Neutrophil (primary cell): ENCODE data around the gene EXOG.

ENCODE experiments used
- H3K27ac ChIP-seq: fragments of 200-600 bp; sonication (generic); 2 replicates; pipeline ENCODE4 v1.5.1; 2016; ENCODE audit warnings: mild to moderate bottlenecking, moderate library complexity
- H3K27me3 ChIP-seq: fragments of 200-600 bp; sonication (generic); 2 replicates; pipeline ENCODE4 v1.6.0; 2016; ENCODE audit warnings: mild to moderate bottlenecking
- H3K36me3 ChIP-seq: fragments of 200-600 bp; sonication (generic); 2 replicates; pipeline ENCODE4 v1.5.1; 2017
- H3K4me1 ChIP-seq, 2 experiments: fragments of 200-600 bp in 1 of 2; sonication (generic) in 1 of 2; 1 replicate in 1 of 2; 2 replicates in 1 of 2; pipeline versions ENCODE4 v1.5.1 to v1.6.1; 2013 to 2016; ENCODE audit warnings: low read depth in 1 of 2, low read length in 1 of 2, mild to moderate bottlenecking in 1 of 2, moderate library complexity in 1 of 2; ENCODE audit not compliant: control insufficient read depth in 1 of 2, insufficient read depth in 1 of 2
- H3K4me3 ChIP-seq, 2 experiments: fragments of 200-600 bp in 1 of 2; sonication (generic) in 1 of 2; 1 replicate in 1 of 2; 2 replicates in 1 of 2; pipeline ENCODE4 v1.5.1; 2013 to 2016; ENCODE audit warnings: low read depth in 1 of 2, low read length in 1 of 2, mild to moderate bottlenecking in 1 of 2, moderate library complexity in 1 of 2
- H3K9me3 ChIP-seq: fragments of 200-600 bp; sonication (generic); 2 replicates; pipeline ENCODE4 v1.5.1; 2016
- TF ChIP-seq, protein P1 (sequence below): fragments of 200-600 bp; sonication (generic); IDR thresholded peaks from 2 replicates; pipeline ENCODE4 v1.5.1; 2016; ENCODE audit warnings: antibody characterized with exemption

Gene EXOG

DNA sequence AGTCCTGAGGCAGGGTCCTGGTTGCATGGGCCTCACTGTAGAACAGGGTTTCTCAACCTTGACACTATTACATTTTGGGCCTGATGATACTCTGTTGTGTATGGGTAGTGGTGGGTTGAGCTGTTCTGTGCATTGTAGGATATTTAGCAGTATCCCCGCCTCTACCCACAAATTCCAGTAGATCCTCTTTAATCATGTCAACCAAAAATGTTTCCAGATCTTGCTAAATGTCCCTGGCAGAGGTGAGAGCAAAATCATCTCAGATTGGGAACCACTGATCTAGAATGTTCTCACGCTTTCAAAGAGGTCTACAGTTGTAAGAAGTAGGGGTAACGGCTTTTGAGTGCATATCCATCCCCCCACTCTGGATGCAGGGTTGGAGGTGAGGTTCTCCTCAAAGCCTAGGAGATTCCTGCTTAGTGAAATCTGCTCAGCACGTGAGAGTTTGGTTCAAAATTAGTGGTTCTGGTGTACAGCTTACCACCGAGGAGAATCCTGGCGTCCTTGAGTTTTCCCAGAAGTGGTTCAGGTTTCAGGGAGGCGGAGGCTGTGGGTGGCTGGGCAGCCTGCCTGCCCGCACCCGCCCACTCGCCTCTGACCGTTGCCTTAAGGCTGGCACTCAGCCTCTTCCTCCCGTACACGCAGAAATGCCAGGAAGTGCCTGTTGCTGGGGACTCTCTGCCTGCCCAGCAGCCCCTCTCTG lies 37.2 kb upstream of the EXOG start:
- Histone ChIP-seq H3K4me1 (peaks cover 18 to 19% of the 10 kb centered on the region in 2 experiments), H3K9me3 (no peaks in the 10 kb centered on the region), H3K4me3 (no peak overlapping the region), H3K27ac (no peak overlapping the region), H3K27me3 (peaks cover 53% of the 10 kb centered on the region), H3K36me3 (no peaks in the 10 kb centered on the region)
- TF ChIP-seq, protein P1, sequence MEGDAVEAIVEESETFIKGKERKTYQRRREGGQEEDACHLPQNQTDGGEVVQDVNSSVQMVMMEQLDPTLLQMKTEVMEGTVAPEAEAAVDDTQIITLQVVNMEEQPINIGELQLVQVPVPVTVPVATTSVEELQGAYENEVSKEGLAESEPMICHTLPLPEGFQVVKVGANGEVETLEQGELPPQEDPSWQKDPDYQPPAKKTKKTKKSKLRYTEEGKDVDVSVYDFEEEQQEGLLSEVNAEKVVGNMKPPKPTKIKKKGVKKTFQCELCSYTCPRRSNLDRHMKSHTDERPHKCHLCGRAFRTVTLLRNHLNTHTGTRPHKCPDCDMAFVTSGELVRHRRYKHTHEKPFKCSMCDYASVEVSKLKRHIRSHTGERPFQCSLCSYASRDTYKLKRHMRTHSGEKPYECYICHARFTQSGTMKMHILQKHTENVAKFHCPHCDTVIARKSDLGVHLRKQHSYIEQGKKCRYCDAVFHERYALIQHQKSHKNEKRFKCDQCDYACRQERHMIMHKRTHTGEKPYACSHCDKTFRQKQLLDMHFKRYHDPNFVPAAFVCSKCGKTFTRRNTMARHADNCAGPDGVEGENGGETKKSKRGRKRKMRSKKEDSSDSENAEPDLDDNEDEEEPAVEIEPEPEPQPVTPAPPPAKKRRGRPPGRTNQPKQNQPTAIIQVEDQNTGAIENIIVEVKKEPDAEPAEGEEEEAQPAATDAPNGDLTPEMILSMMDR, result no peak

DNA sequence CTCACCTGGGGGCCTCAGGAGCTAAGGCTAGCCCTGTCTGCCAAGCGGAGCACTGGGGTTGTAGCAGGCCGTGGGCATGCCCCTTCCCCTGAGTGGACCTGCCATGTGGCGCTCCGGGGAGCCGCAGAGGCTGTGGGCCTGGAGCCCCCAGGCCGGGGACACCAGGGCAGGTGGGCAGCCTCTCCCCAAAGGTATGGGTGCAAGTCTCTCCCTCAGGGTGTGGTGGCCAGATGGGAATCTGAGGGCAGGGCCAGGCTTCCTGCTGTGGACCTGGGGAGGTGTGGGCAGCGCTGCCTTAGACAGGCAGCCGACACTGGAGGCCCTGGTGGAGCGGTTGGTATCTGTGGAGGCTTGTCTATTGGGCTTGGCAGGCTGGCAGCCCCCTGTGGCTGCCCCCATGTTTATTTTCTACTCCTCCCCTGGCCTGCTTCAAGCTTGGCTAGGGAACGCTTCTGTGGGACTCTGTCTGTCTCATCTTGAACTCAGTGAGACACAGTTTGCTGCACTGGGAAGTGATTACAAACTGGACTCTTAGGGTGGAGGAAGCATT lies 36.6 kb upstream of the EXOG start:
- Histone ChIP-seq H3K4me3 (no peak overlapping the region), H3K9me3 (no peaks in the 10 kb centered on the region), H3K27me3 (peaks cover 47% of the 10 kb centered on the region), H3K27ac (no peak overlapping the region), H3K36me3 (no peaks in the 10 kb centered on the region), H3K4me1 (peaks cover 13 to 14% of the 10 kb centered on the region in 2 experiments)
- TF ChIP-seq, protein P1, result no peak

GRCh38 chr3:38460377-38461270 lies 35.5 kb upstream of the EXOG start:
- Histone ChIP-seq H3K4me3 (no peak overlapping the region), H3K27me3 (peaks cover 36% of the 10 kb centered on the region), H3K4me1 (peaks cover 3% of the 10 kb centered on the region in 2 experiments), H3K9me3 (no peaks in the 10 kb centered on the region), H3K27ac (no peak overlapping the region), H3K36me3 (no peaks in the 10 kb centered on the region)
- TF ChIP-seq, protein P1, result no peak

DNA sequence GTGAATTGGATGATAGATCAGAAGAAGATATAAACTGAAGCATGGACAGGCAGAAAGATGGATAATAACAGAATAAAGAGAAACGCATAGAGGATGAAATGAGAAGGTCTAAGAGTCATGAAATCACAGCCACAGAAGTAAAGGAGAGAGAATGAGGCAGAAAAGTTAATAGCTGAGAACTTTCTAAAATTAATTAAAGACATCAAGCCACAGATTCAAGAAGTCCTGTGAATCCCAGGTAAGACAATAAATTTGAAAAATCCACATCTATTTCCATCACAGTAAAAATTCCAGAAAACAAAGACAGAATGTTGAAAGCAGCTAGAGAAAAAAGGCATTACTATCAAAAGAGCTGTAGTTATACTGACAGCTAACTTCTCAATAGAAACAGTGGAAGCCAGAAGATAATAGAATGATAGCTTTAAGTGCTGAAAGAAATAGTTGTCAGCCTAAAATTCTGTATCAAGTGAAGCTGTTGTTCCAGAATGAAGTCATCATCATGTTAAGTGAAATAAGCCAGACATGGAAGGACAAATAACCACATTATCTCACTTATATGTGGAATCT lies 30.5 kb upstream of the EXOG start:
- Histone ChIP-seq H3K4me1 (no peaks in the 10 kb centered on the region), H3K27ac (no peak overlapping the region), H3K9me3 (peaks cover 7% of the 10 kb centered on the region), H3K27me3 (peaks cover 7% of the 10 kb centered on the region), H3K36me3 (no peaks in the 10 kb centered on the region), H3K4me3 (no peak overlapping the region)
- TF ChIP-seq, protein P1, result no peak

- TF ChIP-seq, protein P1, result no peak
- H3K27me3 ChIP-seq, result no peaks in the 10 kb centered on the region
- peaks cover 7% of the 10 kb centered on the region for H3K9me3 ChIP-seq
- H3K36me3 ChIP-seq, result no peaks in the 10 kb centered on the region
- no peaks in the 10 kb centered on the region for H3K4me1 ChIP-seq
- H3K4me3 ChIP-seq, result no peak overlapping the region
- no peak overlapping the region for H3K27ac ChIP-seq
These were observed 27.4 kb upstream of the EXOG start for GRCh38 chr3:38468765-38469164.
